Keratinocyte (primary cell): ENCODE measurements around the gene GOLGA7B. TPM values are rescaled to one million over a fixed set of nuclear protein-coding genes. Genes with fewer than 3 reads are reported as not detected.

ENCODE experiments used
- DNase-seq: peaks from one replicate; pipeline ENCODE4 v3.0.0-alpha.2; 2011; ENCODE audit warnings: low read depth, missing footprints, low spot score
- FAIRE-seq: peaks from 2 replicates; lab custom pipeline; 2011; peaks lifted over from hg19 to GRCh38; lab: Jason Lieb, UNC
- H2AFZ ChIP-seq: 2 replicates; pipeline ENCODE4 v1.6.0; 2012; ENCODE audit warnings: low read length, control low read depth, inconsistent platforms; ENCODE audit not compliant: control insufficient read depth
- H3K27ac ChIP-seq: 2 replicates; pipeline ENCODE4 v1.5.1; 2011; ENCODE audit warnings: low read length; ENCODE audit not compliant: control insufficient read depth, insufficient read depth
- H3K27me3 ChIP-seq: 3 replicates; pipeline ENCODE4 v1.6.0; 2011; ENCODE audit warnings: low read length; ENCODE audit not compliant: control insufficient read depth, insufficient read depth; ENCODE audit errors: extremely low read depth
- H3K36me3 ChIP-seq, 2 experiments: 2 replicates in 1 of 2; 3 replicates in 1 of 2; pipeline ENCODE4 v1.5.1; 2011; ENCODE audit warnings: low read length in 2 of 2, mild to moderate bottlenecking in 1 of 2; ENCODE audit not compliant: control insufficient read depth in 2 of 2, insufficient read depth in 2 of 2; ENCODE audit errors: extremely low read depth in 1 of 2
- H3K4me1 ChIP-seq: 3 replicates; pipeline ENCODE4 v1.5.1; 2011; ENCODE audit warnings: low read length; ENCODE audit not compliant: control insufficient read depth, insufficient read depth; ENCODE audit errors: extremely low read depth
- H3K4me2 ChIP-seq: 3 replicates; pipeline ENCODE4 v1.6.0; 2011; ENCODE audit warnings: low read depth, low read length; ENCODE audit not compliant: control insufficient read depth, insufficient read depth; ENCODE audit errors: extremely low read depth
- H3K4me3 ChIP-seq, 3 experiments: fragments of 200-600 bp in 1 of 3; sonication (generic) in 1 of 3; 2 replicates in 2 of 3; 3 replicates in 1 of 3; pipeline ENCODE4 v1.5.1; 2011 to 2016; ENCODE audit warnings: low read length in 3 of 3, mild to moderate bottlenecking in 3 of 3, control low read depth in 2 of 3, inconsistent platforms in 1 of 3, low read depth in 1 of 3, mixed read lengths in 1 of 3, mixed run types in 1 of 3, moderate library complexity in 1 of 3; ENCODE audit not compliant: control insufficient read depth in 2 of 3, insufficient read depth in 2 of 3; ENCODE audit errors: extremely low read depth in 1 of 3
- H3K79me2 ChIP-seq: 2 replicates; pipeline ENCODE4 v1.6.0; 2012; ENCODE audit warnings: low read length; ENCODE audit not compliant: control insufficient read depth, insufficient read depth
- H3K9ac ChIP-seq: 3 replicates; pipeline ENCODE4 v1.6.0; 2011; ENCODE audit warnings: low read length; ENCODE audit not compliant: control insufficient read depth, insufficient read depth; ENCODE audit errors: extremely low read depth
- H3K9me1 ChIP-seq: 3 replicates; pipeline ENCODE4 v1.6.0; 2011; ENCODE audit warnings: low read length; ENCODE audit not compliant: control insufficient read depth, insufficient read depth; ENCODE audit errors: extremely low read depth
- H3K9me3 ChIP-seq: 2 replicates; pipeline ENCODE4 v1.5.1; 2012; ENCODE audit warnings: low read depth, low read length; ENCODE audit not compliant: control insufficient read depth
- H4K20me1 ChIP-seq: 3 replicates; pipeline ENCODE4 v1.6.0; 2011; ENCODE audit warnings: low read length; ENCODE audit not compliant: control insufficient read depth, insufficient read depth; ENCODE audit errors: extremely low read depth
- EZH2 ChIP-seq: IDR thresholded peaks from one replicate; pipeline ENCODE4 v1.6.1; 2012; ENCODE audit warnings: inconsistent platforms, mild to moderate bottlenecking, low read length, moderate library complexity
- dilution Hi-C: fragments of 300-500 bp; cut with MboI; formaldehyde crosslinking; loops from one replicate; pipeline ENCODE4 v1.7.0; 2020; ENCODE audit warnings: low sequenced_read_pairs; ENCODE audit not compliant: extremely low pct_ligation_motif_present
- polyA plus RNA-seq, 5 experiments: library from polyadenylated mRNA; depleted of rRNA in 3 of 5; stranded (reverse) in 3 of 5; stranded (forward) in 1 of 5; unstranded in 1 of 5; fragments of >200 nt; gene quantifications; 1 replicate in 1 of 5; 2 replicates in 3 of 5; 3 replicates in 1 of 5; pipeline versions ENCODE4 v1.2.1 to v1.2.3, GENCODE V29; 2011 to 2012; ENCODE audit warnings: missing spikeins in 2 of 5, low read depth in 1 of 5, low replicate concordance in 1 of 5
- TF ChIP-seq, protein P1 (sequence below), 3 experiments: IDR thresholded peaks in 1 of 3; conservative IDR thresholded peaks in 1 of 3; optimal IDR thresholded peaks in 1 of 3; 2 replicates in 2 of 3; 3 replicates in 1 of 3; pipeline versions ENCODE3 to v1.5.1; 2011; ENCODE audit warnings: low read length in 3 of 3, mild to moderate bottlenecking in 3 of 3, moderate library complexity in 2 of 3, control low read depth in 1 of 3, inconsistent platforms in 1 of 3; ENCODE audit not compliant: insufficient read depth in 2 of 3; ENCODE audit errors: extremely low read depth in 1 of 3

The GOLGA7B gene
- polyA plus RNA-seq, 1 donor (not counting 4 experiments of a cell fraction or from before 2014, with no cell fraction given): 4.9 TPM

DNA sequence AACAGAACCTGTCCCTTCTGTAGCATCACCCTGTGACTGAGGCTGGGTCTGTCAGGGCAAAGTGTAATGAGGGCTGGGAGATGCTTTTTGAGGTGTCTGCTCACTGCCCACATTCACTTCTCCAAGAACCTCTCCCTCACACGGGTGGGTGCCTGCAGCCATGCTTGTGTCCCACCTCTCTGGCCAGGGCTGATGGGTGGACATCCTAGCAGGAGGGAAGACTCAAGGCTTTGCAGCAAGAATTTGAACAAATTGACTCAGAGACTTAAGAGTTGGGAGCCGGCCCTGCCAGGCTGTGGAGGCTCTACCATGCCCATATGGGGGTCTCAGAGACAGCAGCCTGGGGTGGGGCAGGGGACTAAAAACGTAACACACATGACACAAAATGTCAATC lies 33.4 kb downstream of the GOLGA7B start:
- H3K36me3 ChIP-seq: no peaks in the 10 kb centered on the region
- no peaks in the 10 kb centered on the region for H3K27me3 ChIP-seq
- no peak for FAIRE-seq
- H3K27ac ChIP-seq: peak overlapping the region; percentile 33
- no peak overlapping the region for H2AFZ ChIP-seq
- H3K4me2 ChIP-seq: no peak overlapping the region
- no peaks in the 10 kb centered on the region for H3K79me2 ChIP-seq
- H3K9me3 ChIP-seq: no peaks in the 10 kb centered on the region
- DNase-seq: no peak
- no peak for TF ChIP-seq EZH2
- TF ChIP-seq, protein P1, sequence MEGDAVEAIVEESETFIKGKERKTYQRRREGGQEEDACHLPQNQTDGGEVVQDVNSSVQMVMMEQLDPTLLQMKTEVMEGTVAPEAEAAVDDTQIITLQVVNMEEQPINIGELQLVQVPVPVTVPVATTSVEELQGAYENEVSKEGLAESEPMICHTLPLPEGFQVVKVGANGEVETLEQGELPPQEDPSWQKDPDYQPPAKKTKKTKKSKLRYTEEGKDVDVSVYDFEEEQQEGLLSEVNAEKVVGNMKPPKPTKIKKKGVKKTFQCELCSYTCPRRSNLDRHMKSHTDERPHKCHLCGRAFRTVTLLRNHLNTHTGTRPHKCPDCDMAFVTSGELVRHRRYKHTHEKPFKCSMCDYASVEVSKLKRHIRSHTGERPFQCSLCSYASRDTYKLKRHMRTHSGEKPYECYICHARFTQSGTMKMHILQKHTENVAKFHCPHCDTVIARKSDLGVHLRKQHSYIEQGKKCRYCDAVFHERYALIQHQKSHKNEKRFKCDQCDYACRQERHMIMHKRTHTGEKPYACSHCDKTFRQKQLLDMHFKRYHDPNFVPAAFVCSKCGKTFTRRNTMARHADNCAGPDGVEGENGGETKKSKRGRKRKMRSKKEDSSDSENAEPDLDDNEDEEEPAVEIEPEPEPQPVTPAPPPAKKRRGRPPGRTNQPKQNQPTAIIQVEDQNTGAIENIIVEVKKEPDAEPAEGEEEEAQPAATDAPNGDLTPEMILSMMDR (optimal IDR thresholded peaks at IDR 0.05 in 1 of 3, IDR thresholded peaks at IDR 0.05 in 1 of 3, conservative IDR thresholded peaks at IDR 0.05 in 1 of 3; ENCODE audit: extremely low read depth in 1 of 3, insufficient read depth in 2 of 3, low read length in 3 of 3): no peak
- dilution Hi-C loops: no loop called here
- H4K20me1 ChIP-seq: no peaks in the 10 kb centered on the region
- no peaks in the 10 kb centered on the region for H3K9me1 ChIP-seq
- peaks cover 13% of the 10 kb centered on the region for H3K4me1 ChIP-seq
- H3K4me3 ChIP-seq: no peak overlapping the region
- no peak overlapping the region for H3K9ac ChIP-seq

DNA sequence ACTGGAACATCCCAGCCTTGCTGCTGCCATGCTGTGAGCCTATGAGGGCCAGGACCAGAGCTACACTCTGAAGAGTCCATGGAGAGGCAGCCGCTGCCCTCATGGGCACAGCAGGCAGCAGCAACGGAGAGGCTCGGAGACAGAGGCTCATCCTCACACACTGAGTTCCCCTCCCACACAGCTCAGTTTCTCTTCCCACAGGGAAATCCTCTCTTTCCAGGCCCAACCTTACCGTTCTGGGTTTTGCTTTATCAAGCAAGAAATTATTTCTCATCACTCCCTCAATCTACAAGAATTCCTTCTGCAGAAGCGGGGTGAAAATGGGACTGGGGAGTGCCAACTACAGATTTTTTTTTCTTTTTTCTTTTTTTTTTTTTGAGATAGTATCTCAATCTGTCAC lies 36.6 kb downstream of the GOLGA7B start:
- Histone ChIP-seq H3K27ac (no peak overlapping the region), H3K9ac (no peak overlapping the region), H3K4me2 (no peak overlapping the region), H3K4me1 (peaks cover 32% of the 10 kb centered on the region), H3K27me3 (no peaks in the 10 kb centered on the region), H3K9me3 (no peaks in the 10 kb centered on the region), H2AFZ (no peak overlapping the region), H3K79me2 (no peaks in the 10 kb centered on the region), H3K4me3 (no peak overlapping the region), H4K20me1 (no peaks in the 10 kb centered on the region), H3K9me1 (no peaks in the 10 kb centered on the region), H3K36me3 (no peaks in the 10 kb centered on the region)
- TF ChIP-seq EZH2: no peak
- TF ChIP-seq, protein P1 (optimal IDR thresholded peaks at IDR 0.05 in 1 of 3, IDR thresholded peaks at IDR 0.05 in 1 of 3, conservative IDR thresholded peaks at IDR 0.05 in 1 of 3; ENCODE audit: extremely low read depth in 1 of 3, insufficient read depth in 2 of 3, low read length in 3 of 3): no peak
- FAIRE-seq (no peak), DNase-seq (no peak)
- dilution Hi-C loops: no loop called here
